ENCODE measurements around the gene SURF1.

Gene SURF1

DNA sequence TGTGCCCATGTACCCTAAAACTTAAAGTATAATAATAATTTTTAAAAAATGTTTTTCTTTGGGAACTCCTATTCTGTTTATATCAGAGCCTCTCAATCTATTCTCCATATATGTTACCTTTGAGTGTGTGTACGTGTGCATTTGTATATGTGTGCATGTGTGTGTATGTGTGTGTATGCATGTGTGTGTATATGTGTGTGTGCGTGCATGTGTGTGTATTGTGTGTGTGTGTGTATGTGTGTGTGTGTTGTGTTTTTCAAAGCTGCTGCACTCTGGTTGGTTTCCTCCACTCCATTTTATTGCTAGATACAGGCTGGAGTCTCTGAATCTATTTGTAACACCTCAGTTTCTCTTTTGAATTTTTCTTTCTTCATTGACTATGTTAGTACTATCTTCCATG lies 40.3 kb downstream of the SURF1 start:
- no peak for TF ChIP-seq CTCF (IDR thresholded peaks at IDR 0.05; ENCODE audit: control insufficient read depth, insufficient read depth, low read depth, low read length, missing control alignments)
- H3K4me3 ChIP-seq (ENCODE audit: control insufficient read depth, low read depth, low read length) = no peak overlapping the region
- no peak for DNase-seq (ENCODE audit: low read depth)

GRCh38 chr9:133309608-133310007 lies 46.7 kb downstream of the SURF1 start:
- DNase-seq (ENCODE audit: low read depth) = no peak
- H3K4me3 ChIP-seq (ENCODE audit: control insufficient read depth, low read depth, low read length) = no peak overlapping the region
- TF ChIP-seq CTCF (IDR thresholded peaks at IDR 0.05; ENCODE audit: control insufficient read depth, insufficient read depth, low read depth, low read length, missing control alignments) = no peak

DNA sequence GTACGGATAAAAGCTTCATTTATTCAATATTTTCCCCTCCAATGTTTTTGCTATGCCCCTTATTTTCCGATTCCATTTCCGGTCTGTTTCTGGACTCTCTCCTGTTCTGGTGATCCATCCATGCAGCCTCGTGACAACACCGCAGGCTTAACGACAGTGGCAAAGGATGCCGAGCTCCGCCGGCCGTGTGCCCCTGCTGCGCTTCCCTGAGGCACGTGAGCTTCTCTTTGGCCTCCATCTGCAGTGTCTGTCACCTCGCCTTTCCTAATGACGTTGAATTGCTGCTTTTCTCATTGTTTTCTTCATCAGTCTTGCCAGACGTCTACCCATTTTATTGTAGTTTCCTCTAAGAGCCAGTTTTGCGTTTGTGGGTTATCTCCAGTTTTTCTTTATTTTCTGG lies 49.0 kb downstream of the SURF1 start:
- no peak for DNase-seq (ENCODE audit: low read depth)
- H3K4me3 ChIP-seq (ENCODE audit: control insufficient read depth, low read depth, low read length) = no peak overlapping the region
- no peak for TF ChIP-seq CTCF (IDR thresholded peaks at IDR 0.05; ENCODE audit: control insufficient read depth, insufficient read depth, low read depth, low read length, missing control alignments)

GRCh38 chr9:133306242-133307204 lies 49.8 kb downstream of the SURF1 start:
- no peak for DNase-seq (ENCODE audit: low read depth)
- TF ChIP-seq CTCF (IDR thresholded peaks at IDR 0.05; ENCODE audit: control insufficient read depth, insufficient read depth, low read depth, low read length, missing control alignments) = no peak
- H3K4me3 ChIP-seq (ENCODE audit: control insufficient read depth, low read depth, low read length) = no peak overlapping the region

DNA sequence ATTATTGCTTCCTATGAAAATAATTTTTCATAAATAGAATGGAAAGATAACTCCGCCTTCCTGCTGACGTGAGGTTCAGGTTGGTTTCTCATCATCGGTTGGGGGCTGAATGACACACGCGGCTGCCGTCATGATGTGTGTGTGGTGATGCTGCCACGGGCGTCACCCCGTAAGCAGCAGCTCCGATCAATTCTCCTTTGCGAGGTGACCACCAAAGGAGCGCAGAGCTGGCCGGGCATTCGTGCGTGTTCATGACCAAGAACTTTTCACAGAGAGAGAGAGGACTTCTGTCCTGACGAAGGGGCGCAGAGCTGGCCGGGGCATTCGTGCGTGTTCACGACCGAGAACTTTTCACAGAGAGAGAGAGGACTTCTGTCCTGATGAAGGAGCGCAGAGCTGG lies 50.6 kb downstream of the SURF1 start:
- TF ChIP-seq CTCF (IDR thresholded peaks at IDR 0.05; ENCODE audit: control insufficient read depth, insufficient read depth, low read depth, low read length, missing control alignments) = no peak
- H3K4me3 ChIP-seq (ENCODE audit: control insufficient read depth, low read depth, low read length) = no peak overlapping the region
- DNase-seq (ENCODE audit: low read depth) = no peak

- H3K4me3 ChIP-seq (ENCODE audit: control insufficient read depth, low read depth, low read length) = no peak overlapping the region
- DNase-seq (ENCODE audit: low read depth) = no peak
- TF ChIP-seq CTCF (IDR thresholded peaks at IDR 0.05; ENCODE audit: control insufficient read depth, insufficient read depth, low read depth, low read length, missing control alignments) = no peak
Observed at GRCh38 chr9:133304477-133305377, 51.6 kb downstream of the SURF1 start.
